SU-DHL-6 (cell line): ENCODE results near the gene LTB4R.

Experiments used
- H2AFZ ChIP-seq: fragments of 200-600 bp; sonication (generic); 2 replicates; pipeline ENCODE4 v1.6.1; 2014; ENCODE audit warnings: low read depth, mild to moderate bottlenecking, moderate library complexity, mixed read lengths, antibody characterized with exemption, low read length; ENCODE audit not compliant: severe bottlenecking
- H3F3A ChIP-seq: fragments of 200-600 bp; shearing (Covaris generic); 2 replicates; pipeline ENCODE4 v1.6.0; 2016; ENCODE audit warnings: antibody characterized with exemption, mild to moderate bottlenecking; ENCODE audit not compliant: insufficient read depth
- H3K27ac ChIP-seq: fragments of 200-600 bp; sonication (generic); 2 replicates; pipeline ENCODE4 v1.5.1; 2016; ENCODE audit warnings: low read depth, mild to moderate bottlenecking, low read length, moderate library complexity, mixed read lengths
- H3K27me3 ChIP-seq: fragments of 200-600 bp; sonication (generic), shearing (Covaris generic); 2 replicates; pipeline ENCODE4 v1.6.0; 2014; ENCODE audit warnings: mild to moderate bottlenecking, low read length
- H3K36me3 ChIP-seq: fragments of 200-600 bp; sonication (generic); 2 replicates; pipeline ENCODE4 v1.6.1; 2014; ENCODE audit warnings: mild to moderate bottlenecking, low read length, mixed read lengths
- H3K4me2 ChIP-seq: fragments of 300-600, 200-600 bp; shearing (Covaris generic), sonication (generic); 2 replicates; pipeline ENCODE4 v1.6.0; 2014; ENCODE audit warnings: low read length, low read depth, mild to moderate bottlenecking; ENCODE audit not compliant: poor library complexity, severe bottlenecking
- H3K4me3 ChIP-seq: fragments of 200-600 bp; sonication (generic); 2 replicates; pipeline ENCODE4 v1.5.1; 2014; ENCODE audit warnings: antibody characterized with exemption, low read length, mild to moderate bottlenecking, mixed read lengths; ENCODE audit not compliant: insufficient read depth, poor library complexity, severe bottlenecking
- H3K79me2 ChIP-seq: fragments of 200-600 bp; sonication (generic); 2 replicates; pipeline ENCODE4 v1.6.1; 2014; ENCODE audit warnings: mild to moderate bottlenecking, low read length, moderate library complexity; ENCODE audit not compliant: insufficient read depth
- H3K9ac ChIP-seq: fragments of 200-600 bp; sonication (generic); 2 replicates; pipeline ENCODE4 v1.7.0; 2014; ENCODE audit warnings: mild to moderate bottlenecking, low read length
- H3K9me2 ChIP-seq: fragments of 200-600 bp; sonication (generic); replicated peaks from 2 replicates; pipeline ENCODE4 v1.6.1; 2014; ENCODE audit warnings: low read length; ENCODE audit not compliant: insufficient read depth
- H3K9me3 ChIP-seq: fragments of 200-600 bp; sonication (generic); 2 replicates; pipeline ENCODE4 v1.6.1; 2014; ENCODE audit warnings: low read length, mixed read lengths; ENCODE audit not compliant: insufficient read depth
- H4K20me1 ChIP-seq: fragments of 200-600 bp; sonication (generic); 2 replicates; pipeline ENCODE4 v1.6.1; 2014; ENCODE audit warnings: low read depth, mild to moderate bottlenecking, antibody characterized with exemption, low read length, moderate library complexity, mixed read lengths
- EZH2phosphoT487 ChIP-seq: fragments of 200-600 bp; sonication (generic), shearing (Covaris generic); conservative IDR thresholded peaks from 2 replicates; pipeline ENCODE4 v1.6.1; 2018; ENCODE audit warnings: mild to moderate bottlenecking, antibody characterized with exemption, low read length, moderate library complexity, mixed read lengths
- TF ChIP-seq, protein P1 (sequence below): fragments of 200-600 bp; sonication (generic); IDR thresholded peaks from one replicate; pipeline ENCODE4 v1.5.1; 2017; ENCODE audit warnings: antibody characterized with exemption, mild to moderate bottlenecking, low read length, moderate library complexity; ENCODE audit not compliant: insufficient read depth, poor library complexity, severe bottlenecking

Gene LTB4R

GRCh38 chr14:24356208-24356607 lies 44.9 kb downstream of the LTB4R start:
- H4K20me1 ChIP-seq = no peaks in the 10 kb centered on the region
- no peaks in the 10 kb centered on the region for H3K9me2 ChIP-seq
- H3K9me3 ChIP-seq = no peaks in the 10 kb centered on the region
- H3K79me2 ChIP-seq = no peaks in the 10 kb centered on the region
- no peak overlapping the region for H2AFZ ChIP-seq
- no peak overlapping the region for H3K4me2 ChIP-seq
- TF ChIP-seq, protein P1, sequence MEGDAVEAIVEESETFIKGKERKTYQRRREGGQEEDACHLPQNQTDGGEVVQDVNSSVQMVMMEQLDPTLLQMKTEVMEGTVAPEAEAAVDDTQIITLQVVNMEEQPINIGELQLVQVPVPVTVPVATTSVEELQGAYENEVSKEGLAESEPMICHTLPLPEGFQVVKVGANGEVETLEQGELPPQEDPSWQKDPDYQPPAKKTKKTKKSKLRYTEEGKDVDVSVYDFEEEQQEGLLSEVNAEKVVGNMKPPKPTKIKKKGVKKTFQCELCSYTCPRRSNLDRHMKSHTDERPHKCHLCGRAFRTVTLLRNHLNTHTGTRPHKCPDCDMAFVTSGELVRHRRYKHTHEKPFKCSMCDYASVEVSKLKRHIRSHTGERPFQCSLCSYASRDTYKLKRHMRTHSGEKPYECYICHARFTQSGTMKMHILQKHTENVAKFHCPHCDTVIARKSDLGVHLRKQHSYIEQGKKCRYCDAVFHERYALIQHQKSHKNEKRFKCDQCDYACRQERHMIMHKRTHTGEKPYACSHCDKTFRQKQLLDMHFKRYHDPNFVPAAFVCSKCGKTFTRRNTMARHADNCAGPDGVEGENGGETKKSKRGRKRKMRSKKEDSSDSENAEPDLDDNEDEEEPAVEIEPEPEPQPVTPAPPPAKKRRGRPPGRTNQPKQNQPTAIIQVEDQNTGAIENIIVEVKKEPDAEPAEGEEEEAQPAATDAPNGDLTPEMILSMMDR = no peak
- no peak for TF ChIP-seq EZH2phosphoT487
- no peaks in the 10 kb centered on the region for H3K27me3 ChIP-seq
- no peaks in the 10 kb centered on the region for H3K36me3 ChIP-seq
- no peak overlapping the region for H3K27ac ChIP-seq
- H3K9ac ChIP-seq = no peak overlapping the region
- H3K4me3 ChIP-seq = no peak overlapping the region
- H3F3A ChIP-seq = no peaks in the 10 kb centered on the region

DNA sequence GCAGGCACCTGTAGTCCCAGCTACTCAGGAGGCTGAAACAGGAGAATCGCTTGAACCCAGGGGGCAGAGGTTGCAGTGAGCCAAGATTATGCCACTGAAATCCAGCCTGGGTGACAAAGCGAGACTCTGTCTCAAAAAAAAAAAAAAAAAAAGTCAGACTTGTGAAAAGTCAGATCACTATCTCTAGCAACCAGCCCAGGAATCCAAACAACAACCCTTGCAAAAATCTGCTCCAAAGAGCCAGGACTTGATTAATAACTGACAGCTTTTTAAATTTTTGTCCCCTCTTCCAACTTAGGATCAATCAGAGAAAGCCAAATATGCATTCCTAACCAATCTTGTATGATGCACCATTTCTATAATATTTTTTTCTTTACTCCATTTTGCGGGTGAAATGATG lies 49.0 kb downstream of the LTB4R start:
- Histone ChIP-seq H4K20me1 (no peaks in the 10 kb centered on the region), H3K4me2 (no peak overlapping the region), H3K9me3 (no peaks in the 10 kb centered on the region), H3K9ac (no peak overlapping the region), H3F3A (no peaks in the 10 kb centered on the region), H3K36me3 (no peaks in the 10 kb centered on the region), H3K27me3 (no peaks in the 10 kb centered on the region), H3K4me3 (no peak overlapping the region), H2AFZ (no peak overlapping the region), H3K27ac (no peak overlapping the region), H3K79me2 (no peaks in the 10 kb centered on the region), H3K9me2 (no peaks in the 10 kb centered on the region)
- TF ChIP-seq, protein P1 = no peak
- TF ChIP-seq EZH2phosphoT487 = no peak

DNA sequence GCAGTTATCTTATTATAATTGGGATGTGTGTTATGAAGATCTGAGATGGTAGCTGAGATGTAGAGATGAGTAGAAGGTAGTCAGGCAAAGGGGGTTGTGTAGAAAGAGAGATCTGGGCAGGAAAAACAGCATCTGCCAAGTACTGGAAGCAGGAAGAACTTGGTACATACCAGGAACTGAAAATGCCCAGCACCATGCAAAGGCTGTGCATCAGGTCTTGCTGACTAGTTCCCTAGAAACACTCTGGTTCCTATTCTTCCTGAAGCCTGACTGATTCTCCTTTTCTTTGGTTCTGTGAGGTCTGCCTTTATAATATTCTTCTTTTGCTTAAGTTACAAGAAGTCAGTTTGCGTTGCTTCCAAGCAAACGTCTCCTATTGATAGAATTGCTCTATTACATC lies 50.0 kb downstream of the LTB4R start:
- no peak overlapping the region for H3K27ac ChIP-seq
- no peaks in the 10 kb centered on the region for H3K9me2 ChIP-seq
- H3K79me2 ChIP-seq = no peaks in the 10 kb centered on the region
- H3K9ac ChIP-seq = no peak overlapping the region
- no peak overlapping the region for H3K4me3 ChIP-seq
- H4K20me1 ChIP-seq = no peaks in the 10 kb centered on the region
- H3K36me3 ChIP-seq = no peaks in the 10 kb centered on the region
- no peaks in the 10 kb centered on the region; the same call in 1 of the 2 replicates for H3F3A ChIP-seq
- no peaks in the 10 kb centered on the region for H3K27me3 ChIP-seq
- H2AFZ ChIP-seq = no peak overlapping the region
- no peak for TF ChIP-seq EZH2phosphoT487
- TF ChIP-seq, protein P1 = no peak
- no peak overlapping the region for H3K4me2 ChIP-seq
- H3K9me3 ChIP-seq = no peaks in the 10 kb centered on the region
